GM18511 (cell line): ENCODE data around the gene RAD51AP2.
"Not testable (repeated sequence)": the region's sequence is repeated elsewhere in the genome, so short reads cannot be mapped to it uniquely, and the experiment has no call there.

Source experiments
- ATAC-seq: cut with Tn5 transposase; IDR thresholded peaks from one replicate; pipeline ENCODE4 v1.9.1; 2021; ENCODE audit warnings: mild to moderate bottlenecking, moderate library complexity; ENCODE audit not compliant: unreplicated experiment

Gene RAD51AP2

DNA sequence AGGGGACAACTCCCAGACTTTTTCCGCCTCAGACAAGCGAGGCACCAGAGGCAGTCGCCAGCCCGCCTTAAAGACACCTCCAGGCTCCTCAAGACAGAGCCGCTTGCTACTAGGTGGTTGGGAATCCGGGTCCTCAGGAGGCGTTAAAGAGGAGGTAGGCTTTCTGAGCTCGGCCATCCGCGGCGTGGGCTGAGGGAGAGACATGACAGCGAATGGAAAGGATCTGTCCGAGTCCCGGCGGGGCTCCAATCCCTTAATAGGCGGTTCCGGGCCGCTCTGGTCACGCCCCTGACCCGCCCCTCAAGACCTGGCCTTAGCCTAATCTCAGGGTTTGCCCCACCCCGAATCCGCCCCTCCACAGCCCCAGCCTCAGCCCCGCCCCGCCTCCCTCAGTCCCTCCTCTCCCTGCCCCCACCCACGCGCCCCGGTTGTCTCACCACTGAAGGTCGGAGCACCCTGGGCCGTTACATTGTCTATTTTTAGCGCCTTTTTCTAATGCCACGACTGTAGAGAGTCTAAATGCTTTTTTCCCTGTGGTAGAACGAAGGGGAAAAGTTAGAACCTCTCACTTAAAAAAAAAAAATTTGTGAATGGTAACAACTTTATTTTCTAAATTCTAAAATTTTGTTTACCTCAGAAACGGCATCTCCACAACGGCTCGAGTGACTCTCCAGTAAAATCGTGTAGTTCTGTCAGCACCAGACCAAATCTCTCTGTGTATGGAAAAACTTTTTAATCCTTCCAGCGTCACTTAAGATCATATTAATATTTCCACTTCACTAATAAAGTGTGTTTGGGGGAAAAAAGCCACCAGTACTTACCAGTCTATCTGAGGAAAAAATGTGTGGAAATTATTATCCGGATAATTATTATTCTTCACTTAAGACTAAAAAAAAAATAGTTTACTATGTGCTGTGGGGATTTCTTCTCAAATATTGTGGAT is at the start of gene RAD51AP2:
Gene RAD51AP2 (minus strand): TSS at position 229 of the 943 bp plus-strand sequence. CDS start 25 bp downstream, at position 204.
- ATAC-seq: peak; percentile 89

DNA sequence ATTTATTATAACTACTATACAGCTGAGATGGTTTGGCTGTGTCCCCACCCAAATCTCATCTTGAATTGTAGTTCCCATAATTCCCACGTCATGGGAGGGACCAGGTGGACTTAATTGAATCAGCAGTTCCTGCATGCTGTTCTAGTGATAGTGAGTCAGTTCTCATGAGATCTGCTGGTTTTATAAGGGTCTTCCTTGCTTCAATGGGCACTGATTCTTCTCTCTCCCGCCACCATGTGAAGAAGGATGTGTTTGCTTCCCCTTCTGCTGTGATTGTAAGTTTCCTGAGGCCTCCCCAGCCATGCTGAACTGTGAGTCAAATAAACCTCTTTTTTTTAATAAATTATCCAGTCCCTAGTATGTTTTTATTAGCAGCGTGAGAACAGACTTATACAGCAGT is 47.5 kb upstream of the RAD51AP2 start:
- ATAC-seq: not testable (repeated sequence)

DNA sequence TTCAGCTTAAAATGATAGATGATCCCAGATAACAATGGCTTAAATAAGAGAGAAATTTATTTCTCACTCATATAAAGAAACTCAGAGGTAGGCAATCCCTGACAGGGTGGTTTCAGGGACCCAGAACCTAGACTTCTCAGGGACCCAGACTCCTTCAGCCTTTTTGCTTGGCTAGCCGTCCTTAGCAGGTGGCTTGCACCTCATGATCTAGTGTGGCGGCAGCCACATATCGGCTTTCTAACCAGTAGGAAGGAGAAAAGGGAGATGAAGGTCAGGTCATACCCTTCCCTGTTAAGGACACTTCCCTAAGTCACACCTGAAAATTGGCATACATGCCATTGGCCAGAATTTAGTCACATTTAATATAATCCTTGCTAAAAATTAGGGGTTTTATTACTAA is 40.6 kb upstream of the RAD51AP2 start:
- no peak for ATAC-seq

DNA sequence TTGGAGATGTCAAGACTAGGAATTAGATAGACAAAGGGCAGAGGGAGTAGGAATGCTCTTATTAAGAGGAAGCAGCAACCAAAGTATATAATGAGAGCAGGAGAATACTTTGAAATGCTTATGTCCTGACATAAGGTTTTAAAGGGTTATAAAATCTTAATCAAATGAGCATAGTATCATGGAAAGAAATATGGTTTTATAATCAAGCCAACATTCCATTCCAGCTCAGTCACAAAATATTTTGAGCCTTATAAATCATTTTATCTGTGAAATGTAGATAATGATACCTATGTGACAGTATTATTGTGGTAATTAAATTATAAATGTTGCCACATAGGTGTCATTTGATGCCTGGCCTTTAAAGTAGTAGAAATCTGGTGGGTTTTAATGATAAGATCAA is 39.8 kb upstream of the RAD51AP2 start:
- ATAC-seq: no peak

DNA sequence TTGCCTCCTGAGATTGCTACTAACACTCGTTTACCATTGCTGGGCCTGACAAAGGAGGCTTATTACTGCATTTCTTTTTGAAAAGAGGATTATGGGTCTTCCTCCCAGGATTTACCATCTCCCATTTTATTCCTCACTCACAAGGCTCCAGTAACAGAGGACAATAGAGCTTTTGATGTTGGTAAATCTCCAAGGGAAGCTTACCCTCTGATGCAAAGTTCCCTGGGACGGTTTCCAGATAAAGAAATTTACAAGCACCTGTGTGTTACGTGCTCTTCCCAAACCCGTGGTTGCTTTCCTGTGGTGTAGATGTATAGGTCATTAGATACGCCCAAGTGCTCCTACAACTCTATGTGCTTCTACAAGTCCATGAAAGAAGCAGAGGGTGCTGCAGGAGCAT is 39.4 kb upstream of the RAD51AP2 start:
- no peak for ATAC-seq

DNA sequence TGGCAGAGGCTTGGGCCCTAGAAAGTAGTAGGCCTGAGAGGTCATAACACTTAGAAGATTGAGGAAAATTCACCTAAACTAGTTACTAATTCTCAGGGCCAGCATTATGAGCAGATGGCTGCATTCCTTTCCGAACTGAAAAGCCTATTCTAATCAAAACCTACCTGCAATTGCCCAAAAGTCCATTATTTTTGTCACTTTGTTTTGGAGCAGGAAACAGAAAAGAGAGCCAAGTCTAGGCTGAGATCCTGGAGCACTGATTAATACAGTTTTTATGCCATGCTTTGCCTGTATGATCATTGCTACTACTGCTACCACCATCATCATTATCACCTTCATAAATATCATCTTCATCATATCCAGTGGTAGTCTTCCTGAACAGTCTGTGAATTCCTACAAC is 36.9 kb upstream of the RAD51AP2 start:
- no peak for ATAC-seq

DNA sequence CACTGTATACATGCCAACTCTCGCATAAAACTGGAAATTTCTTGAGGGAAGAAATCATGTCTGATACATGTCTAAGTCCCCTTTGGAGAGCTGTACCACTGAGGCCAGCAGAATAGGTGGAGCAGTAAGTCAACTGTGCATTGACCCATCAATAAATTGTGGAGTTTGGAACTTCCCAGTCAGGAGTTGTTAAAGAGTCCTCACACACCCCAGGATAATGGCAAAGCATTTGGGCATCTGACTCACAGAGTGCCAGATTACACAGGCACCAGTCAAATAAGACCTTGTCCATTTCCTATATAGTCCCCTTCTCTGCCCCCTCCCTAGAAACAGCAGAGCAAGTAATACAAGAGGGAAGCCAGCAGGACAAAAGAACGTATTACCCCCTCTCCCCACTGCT is 32.7 kb upstream of the RAD51AP2 start:
- ATAC-seq: no peak

DNA sequence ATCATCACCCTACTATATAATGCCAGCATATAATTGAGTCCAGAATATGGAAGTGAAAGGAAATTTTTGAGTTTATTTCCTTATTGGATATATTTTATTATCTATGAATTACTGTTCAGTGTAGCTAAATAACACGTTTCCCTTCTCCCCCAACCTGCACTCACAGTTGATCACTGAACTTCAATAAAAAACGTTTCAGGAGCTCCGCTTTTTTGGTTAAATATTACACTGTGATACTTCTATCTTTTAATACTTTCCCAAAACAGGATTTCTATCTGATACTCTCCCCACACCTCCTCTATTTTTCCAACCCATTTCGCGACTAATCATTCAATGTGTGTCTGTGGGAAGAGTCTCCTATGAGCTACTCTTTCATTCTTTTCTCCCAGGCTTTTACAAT is 29.5 kb upstream of the RAD51AP2 start:
- ATAC-seq: no peak

DNA sequence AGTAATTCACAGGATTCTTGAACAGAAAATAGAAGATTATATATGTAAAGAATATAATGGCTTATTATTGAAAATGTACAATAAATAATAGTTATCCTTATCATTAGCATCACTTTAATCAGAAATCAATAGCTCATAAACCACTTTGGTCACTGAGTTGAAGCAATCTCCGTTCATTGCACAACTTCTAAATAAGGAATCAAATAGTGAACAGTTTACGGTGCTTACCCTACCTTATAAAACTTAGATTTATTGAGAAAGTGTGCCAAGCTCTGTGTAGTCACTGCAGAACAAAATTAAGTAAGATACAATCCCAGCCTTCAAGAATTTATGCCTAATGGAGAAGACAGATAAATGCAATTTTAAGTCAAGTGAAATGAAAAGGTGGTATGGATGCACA is 29.0 kb upstream of the RAD51AP2 start:
- no peak for ATAC-seq

DNA sequence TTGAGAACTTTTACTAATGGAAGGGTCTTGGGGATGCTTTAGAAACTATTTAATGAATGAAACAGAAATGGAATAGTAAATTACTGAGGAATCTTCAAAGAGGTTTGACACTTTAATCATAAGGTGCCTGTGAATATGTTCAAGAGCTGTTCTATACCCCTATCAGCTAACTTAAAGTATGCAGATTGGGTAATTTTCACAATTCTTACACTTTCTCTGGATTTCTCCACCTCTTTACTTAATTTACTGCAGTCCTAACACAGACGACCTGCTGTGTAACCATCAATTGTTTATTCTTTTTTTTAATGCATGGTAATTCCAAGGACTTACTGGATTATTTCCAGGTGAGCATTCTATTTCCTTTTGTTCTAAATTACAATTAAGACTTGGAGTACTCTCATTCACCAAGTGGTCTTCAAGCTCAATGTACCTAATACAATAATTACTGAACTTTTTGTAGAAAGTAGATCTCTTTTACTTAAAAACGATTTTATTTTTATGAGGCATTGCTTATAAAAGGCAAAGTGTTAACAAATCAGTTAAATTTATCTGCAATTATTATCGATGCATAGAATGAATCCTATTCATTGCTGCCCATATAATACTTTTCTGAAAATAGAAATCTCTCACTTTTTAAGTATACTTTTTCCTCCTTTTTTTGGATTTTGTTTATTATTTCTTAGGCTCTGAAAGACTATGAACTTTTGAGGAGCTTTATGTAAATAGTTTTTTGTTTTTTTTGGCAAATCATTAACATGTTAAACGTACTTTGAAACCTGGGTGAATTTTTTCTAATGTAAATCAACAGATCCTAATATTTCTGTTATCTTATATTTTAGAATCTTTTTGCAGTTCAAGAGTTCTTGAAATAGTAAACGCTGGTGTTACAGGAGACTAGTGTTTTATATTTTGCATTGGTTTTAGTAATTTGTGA is 27.7 kb upstream of the RAD51AP2 start:
- ATAC-seq: no peak

DNA sequence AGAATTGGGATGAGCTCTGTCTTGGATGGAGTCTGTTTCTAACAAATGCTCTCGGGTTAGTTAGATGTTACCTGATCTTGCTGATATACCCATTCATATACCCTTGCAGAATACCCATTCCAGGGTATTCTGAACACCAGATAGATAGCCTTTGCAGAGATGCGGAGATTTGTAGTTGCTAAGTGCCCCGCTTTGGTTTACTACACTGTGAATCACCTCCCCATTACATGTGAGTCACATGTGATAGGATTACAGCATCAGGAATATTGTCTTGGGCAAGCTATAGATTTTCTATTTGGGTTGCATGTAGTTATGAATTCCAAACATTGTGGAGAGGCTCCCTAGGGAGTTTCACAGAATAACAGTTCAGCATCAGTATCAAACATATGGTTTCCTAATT is 26.0 kb upstream of the RAD51AP2 start:
- ATAC-seq: no peak

DNA sequence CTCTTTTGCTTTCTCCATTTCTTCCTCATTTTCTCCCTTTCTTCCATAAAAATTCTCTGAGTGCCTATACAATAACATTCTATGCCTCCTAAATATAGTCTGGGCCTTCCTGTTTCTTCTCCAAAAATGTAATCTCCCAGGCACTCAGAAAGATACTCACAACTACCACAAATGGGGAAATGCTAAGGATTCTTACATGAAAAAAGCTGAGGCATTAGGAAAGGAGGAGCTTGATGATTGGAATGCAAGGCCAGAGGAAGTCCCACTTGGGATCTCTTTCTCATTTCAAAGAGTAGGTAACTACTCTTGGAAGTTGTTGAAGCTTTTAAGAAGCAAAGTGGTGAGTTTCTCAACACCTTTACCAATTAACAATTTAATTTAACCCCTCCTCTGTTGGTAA is 25.6 kb upstream of the RAD51AP2 start:
- no peak for ATAC-seq

DNA sequence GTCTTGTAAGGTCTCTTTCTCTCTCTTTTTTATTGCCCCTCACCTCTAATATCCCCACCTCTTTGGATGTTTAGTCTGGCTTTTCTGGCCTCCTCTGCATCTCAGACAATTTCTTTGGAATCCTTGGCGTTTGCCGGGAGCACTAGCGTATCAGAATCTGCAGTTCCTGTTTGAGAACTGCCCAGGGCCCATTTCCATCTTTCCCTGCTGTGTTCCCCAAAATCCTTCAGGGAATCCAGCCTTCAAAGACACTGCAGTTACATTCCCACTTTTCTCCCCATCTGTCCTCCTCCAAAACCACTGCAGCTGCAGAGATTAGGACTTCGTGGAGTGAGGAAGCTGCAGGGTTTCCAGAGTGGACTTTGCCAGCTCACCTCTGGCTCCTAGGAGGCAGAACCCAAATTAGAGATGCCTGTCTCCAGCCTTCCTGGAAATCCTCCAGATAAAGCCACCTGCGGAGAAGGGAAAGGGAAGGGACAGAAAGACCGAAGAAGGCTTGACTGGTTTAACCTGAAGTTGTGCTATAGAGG is 25.0 kb upstream of the RAD51AP2 start:
- ATAC-seq: no peak

DNA sequence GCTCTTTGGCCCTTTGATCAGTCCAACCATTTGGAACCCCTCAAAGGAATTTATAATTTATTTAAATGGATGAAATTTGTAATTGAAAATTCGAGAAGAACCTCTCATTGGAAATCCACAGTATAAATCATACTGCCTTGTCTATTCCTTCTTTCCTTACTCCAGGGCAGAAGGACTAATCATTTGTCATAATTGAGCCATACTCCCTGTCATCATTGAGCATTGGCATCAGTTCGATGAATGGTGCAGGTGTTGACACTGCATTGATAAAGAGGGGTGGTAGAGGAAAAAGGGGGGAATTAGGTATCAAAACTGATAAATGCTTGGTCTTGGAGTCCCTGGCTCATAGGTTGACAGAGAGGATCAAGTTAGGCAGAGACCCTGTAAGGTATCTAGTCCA is 24.2 kb upstream of the RAD51AP2 start:
- no peak for ATAC-seq

DNA sequence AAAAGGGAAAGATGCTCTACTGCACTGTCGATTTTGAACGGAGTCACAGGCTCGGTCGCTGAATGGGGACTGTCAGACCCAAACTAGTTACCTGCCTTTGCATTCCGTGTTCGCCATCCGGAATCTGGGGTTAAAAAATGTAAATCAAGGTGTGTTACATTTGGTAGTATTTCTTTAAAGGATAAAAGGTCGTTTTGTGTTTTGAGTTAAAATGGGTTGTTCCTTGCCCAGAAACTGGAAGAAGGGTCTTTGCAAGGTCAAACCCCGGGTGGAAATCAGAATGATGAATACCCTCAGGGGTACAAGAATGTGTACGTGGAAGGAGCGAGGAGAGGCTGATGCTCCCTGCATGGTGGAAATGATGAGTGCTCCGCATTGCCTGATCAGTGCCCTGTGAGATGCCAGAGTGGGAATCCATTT is 23.3 kb upstream of the RAD51AP2 start:
- no peak for ATAC-seq

DNA sequence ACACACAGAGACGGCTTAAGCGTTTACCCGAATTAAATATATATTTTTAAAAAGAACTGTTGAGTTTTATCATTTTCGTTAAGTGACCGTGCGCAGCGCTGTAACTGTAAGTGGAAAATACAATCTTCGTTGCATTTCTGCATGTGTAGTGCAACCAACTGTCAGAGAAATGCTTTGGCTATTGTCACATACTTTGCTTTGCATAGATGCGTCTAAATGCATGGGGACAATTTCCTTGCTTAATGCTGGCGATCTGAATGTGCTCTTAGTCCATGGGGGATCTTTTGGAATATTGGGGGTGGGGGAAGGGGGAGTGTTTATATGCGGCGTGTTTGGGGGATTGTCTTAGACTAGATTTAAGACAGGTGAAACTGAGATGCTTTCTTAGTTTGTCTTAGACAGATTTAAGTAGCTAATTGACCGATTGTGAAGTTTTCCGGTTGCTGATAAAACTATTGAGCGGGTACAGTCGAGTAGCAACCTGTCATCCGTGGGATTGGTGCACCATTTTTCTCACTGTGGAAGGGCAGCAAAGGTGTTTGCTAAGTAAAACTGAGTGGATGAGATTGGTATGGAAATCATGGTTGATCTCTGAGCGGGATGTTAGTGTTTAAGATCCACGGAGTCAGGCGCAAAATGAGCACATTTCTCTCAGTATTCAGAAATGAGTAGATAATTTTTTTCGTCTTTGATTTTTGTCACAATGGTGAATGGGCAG is 22.7 kb upstream of the RAD51AP2 start:
- ATAC-seq: no peak

DNA sequence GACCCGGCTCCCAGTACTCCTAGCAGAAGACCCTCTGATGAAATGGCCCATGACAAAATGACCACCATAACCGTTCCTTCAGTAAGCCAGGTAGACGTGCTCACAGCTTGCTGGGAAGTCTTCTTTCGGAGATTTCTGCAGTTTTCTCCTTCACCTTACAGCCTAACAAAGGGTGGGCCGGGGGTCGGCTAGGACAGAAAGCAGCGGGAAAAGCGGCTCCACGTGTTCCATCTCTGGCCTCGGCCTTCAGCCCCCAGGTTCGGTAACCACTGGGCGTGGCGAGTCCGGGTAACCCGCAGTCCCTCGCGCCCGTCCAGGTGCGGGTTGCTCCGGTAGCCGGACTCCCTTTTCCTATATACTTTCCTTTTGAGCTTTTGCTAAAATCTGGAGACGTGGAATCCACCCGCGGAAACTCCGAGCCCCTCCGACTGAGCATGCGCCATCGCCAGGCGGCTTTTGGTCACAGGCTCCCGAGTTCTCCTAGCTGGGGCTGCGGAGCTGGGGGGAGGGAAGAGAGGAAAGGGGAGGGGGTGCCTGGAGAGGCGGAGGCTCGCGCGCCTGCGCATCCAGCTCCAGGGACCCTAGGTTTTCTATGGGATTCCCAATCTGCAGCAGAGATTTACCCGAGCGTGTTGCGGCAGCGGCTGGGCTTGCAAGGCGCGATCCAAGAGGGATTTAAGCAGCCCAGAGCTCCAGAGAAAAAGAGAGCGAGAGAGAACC is 22.0 kb upstream of the RAD51AP2 start, which contains the start of gene VSNL1:
Gene VSNL1 (plus strand): TSS at position 604 of the 720 bp plus-strand sequence. CDS start 51,379 bp downstream, outside the sequence.
- ATAC-seq: no peak

DNA sequence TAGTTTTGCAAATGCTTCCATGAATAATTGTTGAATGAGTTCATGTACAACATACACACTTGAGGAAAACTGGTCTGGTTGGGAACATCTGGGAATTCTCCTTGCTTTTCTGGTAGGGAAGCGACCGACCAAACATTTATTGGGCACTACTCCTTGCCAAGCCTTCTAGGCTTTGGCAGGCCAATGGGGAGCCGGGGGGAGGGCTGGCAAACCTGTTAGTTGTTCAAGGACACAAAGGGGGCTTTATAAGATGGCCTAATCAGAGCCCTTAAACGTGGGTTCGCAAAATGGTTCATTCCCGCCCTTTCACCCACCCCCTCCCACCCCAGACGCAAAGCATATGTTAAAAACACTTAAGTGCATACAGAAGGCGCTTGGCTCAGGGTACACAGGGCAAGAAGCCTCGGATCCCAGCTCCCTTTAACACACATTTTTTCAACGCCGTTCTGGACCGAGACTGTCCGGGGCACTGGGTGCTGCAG is 21.4 kb upstream of the RAD51AP2 start:
- no peak for ATAC-seq

DNA sequence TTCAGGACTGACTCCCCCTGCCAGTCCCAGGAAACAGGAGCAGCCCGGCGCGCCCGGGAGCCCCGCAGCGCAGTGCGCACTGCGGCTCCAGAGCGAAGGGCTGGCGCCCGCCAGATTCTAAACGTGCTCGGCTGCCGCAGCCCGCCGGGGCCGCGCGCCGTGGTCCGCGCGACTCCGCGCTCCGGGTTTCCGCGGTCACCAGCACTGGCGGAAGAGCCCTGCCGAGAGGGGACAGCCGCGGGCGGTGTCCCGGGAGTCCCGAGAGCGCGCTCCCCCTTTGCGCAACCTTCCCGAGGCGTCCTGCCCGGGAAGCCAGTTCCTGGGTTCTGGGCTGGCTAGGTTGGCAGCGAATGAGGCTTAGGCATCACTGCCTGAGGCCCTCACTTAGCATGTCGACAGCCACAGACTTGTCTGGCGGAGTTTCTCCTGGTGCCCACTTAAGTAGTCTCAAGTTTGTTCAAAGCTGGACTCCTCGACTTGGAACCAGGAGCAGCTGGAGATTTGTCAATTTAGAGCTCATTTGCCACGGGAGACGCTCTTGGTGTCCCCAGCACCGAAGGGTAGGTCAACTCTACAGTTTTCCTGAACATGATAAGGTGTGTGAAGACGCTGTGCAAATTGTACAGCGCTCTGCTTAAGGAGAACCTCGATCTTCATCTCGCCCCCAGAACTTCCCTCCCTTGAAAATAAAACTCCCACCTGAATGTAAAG is 20.8 kb upstream of the RAD51AP2 start:
- ATAC-seq: peak; percentile 54
